Measurements from ENCODE around the gene SOD1.
A peak's percentile ranks its signal among the peaks of the same experiment; 100 is the strongest.
"Not testable (repeated sequence)": the region's sequence is repeated elsewhere in the genome, so short reads cannot be mapped to it uniquely, and the experiment has no call there.

The SOD1 gene

DNA sequence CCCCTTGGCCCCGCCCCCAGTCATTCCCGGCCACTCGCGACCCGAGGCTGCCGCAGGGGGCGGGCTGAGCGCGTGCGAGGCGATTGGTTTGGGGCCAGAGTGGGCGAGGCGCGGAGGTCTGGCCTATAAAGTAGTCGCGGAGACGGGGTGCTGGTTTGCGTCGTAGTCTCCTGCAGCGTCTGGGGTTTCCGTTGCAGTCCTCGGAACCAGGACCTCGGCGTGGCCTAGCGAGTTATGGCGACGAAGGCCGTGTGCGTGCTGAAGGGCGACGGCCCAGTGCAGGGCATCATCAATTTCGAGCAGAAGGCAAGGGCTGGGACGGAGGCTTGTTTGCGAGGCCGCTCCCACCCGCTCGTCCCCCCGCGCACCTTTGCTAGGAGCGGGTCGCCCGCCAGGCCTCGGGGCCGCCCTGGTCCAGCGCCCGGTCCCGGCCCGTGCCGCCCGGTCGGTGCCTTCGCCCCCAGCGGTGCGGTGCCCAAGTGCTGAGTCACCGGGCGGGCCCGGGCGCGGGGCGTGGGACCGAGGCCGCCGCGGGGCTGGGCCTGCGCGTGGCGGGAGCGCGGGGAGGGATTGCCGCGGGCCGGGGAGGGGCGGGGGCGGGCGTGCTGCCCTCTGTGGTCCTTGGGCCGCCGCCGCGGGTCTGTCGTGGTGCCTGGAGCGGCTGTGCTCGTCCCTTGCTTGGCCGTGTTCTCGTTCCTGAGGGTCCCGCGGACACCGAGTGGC is at the start of gene SOD1:
Gene SOD1 (plus strand): TSS at position 158 of the 723 bp plus-strand sequence. CDS start 77 bp downstream, at position 235.
- DNase-seq (ENCODE audit: low read depth in 2 of 2), result peak; percentile 73 to 82

DNA sequence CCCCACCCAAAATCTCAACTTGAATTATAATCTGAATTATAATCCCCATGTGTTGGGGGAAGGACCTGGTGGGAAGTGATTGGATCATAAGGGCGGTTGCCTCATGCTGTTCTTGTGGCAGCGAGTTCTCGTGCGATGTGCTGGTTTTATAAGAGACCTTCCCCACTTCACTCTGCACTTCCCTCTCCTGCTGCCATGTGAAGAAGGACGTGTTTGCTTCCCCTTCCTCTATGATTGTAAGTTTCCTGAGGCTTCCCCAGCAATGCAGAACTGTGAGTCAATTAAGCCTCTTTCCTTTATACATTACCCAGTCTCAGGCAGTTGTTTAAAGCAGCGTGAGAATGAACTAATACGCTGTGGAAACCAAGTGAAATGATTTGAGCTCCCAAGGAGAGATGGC is 48.0 kb upstream of the SOD1 start:
- no peak for DNase-seq (ENCODE audit: low read depth in 2 of 2)

DNA sequence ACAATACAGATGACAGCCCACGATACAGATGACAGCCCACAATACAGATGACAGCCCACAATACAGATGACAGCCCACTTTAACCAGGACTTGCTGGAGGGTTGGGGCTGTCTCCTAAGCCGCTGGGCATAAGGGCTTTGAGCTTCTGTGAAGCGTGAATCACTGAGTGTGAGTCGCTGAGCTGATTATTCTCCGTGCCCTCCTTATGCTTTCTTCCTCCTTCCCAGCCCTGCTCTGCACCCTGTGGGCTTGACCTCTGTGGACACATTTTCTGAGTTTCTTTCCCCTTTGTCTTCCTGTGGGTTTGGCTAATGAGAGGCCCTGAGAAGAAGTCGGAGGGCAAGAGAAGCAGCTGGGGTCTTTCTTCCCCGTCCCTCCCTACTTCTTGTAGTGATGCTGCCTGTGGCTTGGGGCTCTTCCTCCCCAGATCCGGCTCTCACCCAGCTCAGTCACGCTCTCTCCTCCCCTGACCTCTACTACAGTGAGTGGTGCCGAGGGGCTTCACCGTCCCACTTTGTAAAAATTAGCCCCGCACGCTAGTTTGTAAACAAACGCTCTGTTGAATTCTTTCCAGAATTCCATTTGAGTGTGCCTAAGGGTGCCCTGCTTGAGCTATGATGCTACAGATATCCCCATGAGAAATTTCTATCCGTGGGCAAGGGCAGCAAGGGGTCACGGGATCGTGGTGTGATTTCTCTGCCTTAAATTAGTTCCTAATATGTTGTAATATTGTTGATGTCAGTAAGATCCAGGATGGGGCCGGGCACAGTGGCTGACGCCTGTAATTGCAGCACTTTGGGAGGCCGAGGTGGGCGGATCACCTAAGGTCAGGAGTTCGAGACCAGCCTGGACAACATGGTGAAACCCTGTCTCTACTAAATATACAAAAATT is 46.4 kb upstream of the SOD1 start:
- DNase-seq (ENCODE audit: low read depth in 2 of 2), result no peak

DNA sequence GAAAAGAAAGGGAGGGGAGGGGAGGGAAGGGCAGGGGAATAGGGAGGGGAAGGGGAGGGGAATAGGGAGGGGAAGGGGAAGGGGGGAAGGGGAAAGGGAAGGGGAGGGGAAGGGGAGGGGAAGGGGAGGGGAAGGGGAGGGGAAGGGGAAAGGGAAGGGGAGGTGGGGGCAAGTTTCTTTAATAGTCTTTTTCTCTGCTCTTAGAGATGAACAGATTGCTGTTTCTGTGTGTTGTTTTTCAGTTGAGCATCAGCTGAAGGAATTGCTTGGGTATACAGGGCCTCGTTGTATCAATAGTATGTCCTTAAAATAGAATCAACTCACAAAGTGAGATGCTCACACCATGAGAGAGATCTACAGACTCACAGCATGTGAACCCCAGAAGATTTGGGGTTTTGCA is 44.8 kb upstream of the SOD1 start:
- no peak for DNase-seq (ENCODE audit: low read depth in 2 of 2)

DNA sequence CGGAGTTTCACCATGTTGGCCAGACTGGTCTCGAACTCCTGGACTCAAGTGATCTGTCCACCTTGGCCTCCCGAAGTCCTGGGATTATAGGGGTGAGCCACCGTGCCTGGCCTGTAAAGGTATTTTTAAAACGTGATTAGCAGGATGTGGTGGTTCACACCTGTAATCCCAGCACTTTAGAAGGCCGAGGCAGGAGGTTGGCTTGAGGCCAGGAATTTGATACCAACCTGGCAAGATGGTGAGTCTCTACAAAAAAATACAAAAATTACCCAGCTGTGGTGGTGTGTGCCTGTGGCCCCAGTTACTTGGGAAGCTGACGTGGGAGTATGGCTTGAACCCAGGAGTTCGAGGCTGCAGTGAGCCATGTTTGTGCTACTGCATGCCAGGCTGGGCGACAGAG is 43.3 kb upstream of the SOD1 start:
- no peak for DNase-seq (ENCODE audit: low read depth in 2 of 2)

DNA sequence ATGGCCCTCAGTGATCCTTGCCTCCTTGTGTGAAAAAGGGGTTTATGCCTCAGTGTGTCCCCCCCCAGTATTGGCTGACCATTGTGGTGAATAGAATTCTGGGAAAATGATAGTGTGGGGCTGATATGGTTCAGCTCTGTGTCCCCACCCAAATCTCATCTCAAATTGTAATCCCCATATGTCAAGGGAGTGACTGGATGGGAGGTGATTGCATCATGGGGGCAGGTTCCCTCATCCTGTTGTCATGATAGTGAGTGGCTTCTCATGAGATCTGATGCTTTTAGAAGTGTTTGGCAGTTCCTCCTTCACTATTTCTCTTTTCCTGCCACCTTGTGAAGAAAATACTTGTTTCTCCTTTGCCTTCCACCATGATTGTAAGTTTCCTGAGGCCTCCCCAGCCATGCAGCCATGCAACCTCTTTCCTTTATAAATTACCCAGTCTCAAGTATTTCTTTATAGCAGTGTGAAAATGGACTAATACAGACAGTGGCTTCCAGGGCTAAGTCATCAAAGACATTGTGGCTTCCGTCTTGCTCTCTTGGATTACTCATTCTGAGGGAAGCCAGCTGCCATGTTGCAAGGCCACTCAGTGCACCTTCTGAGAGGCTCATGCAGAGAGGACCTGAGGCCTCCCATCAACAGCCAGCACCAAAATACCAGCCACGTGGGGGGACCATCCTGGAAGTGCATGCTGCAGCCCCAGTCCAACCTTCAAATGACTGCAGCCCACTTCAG is 40.6 kb upstream of the SOD1 start:
- DNase-seq (ENCODE audit: low read depth in 2 of 2), result no peak

DNA sequence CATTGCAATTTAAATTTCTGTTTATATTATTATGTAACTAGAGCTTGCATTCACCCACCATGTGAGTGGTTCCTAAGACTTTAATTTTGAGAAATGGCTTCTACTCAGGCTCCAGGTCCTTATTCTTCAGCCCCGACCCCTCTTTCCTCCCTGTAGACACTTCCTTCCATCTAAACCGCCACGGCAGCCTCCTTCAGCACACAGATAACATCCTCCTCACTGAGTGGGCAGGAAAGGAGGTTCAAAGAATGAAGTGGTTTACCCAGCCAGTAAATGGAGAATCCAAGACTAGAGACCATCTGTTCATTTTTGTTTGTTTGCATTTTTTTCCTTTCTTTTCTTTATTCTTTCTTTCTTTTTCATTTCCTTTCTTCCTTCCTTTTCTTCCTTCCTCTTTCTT is 37.1 kb upstream of the SOD1 start:
- DNase-seq (ENCODE audit: low read depth in 2 of 2), result no peak

DNA sequence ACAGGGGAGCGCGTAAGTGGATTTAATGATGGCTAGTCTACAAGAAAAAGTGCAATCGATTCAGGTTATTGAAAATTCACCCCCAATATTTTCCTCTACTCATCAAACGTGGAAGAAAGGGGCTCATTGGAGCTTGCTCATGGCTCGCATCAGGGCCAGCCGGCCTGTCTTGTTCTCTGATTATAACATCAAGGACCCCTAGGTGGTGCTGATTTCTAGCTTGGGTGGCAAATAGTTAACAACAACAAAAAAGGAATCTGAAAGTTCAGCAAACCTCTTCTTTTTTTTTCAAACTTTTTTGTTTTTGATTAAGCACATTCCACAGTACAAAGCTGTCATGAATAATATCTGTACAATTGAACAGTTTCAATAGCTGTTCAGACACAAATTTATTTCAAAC is 35.8 kb upstream of the SOD1 start:
- no peak for DNase-seq (ENCODE audit: low read depth in 2 of 2)

DNA sequence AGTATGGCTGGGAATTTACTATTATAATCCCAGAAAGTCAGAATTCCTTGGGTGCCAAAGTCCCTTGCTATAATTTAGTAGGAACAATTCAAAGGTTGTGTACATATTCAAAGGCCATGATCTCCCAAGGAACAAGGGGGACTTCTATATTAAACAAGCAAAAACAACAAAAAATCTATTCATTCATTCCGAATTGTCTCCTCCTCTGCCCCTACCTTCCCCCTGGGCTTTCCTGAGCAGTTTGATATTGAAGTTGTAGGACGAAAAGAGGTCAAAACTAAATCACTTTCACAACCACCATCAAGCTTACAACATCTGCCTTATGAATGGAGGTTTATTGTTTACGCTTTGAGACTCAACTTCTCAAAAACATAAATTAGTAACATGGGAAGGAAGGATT is 35.3 kb upstream of the SOD1 start:
- no peak for DNase-seq (ENCODE audit: low read depth in 2 of 2)

DNA sequence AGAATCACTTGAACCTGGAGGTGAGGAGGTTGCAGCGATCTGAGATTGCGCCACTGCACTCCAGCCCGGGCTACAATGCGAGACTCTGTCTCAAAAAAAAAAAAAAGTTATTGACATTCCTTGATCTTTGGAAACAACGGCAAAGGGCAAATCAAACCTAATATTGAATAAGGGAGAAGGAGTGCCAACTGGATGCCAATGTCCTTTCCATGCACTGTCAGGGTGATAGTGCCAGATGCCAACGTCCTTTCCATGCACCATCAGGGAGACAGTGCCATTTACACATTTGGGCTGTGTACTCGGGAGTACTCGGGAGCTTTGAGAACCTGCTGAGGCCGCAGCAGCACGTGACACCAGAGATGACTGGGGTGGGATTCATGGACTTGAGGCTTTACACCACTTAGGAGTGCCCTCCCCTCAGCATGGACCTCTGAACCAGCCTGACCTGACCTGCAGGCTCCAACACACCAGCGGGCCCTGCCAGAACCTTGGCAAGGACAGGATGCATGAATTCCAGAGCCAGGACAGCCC is 34.5 kb upstream of the SOD1 start:
- no peak for DNase-seq (ENCODE audit: low read depth in 2 of 2)

DNA sequence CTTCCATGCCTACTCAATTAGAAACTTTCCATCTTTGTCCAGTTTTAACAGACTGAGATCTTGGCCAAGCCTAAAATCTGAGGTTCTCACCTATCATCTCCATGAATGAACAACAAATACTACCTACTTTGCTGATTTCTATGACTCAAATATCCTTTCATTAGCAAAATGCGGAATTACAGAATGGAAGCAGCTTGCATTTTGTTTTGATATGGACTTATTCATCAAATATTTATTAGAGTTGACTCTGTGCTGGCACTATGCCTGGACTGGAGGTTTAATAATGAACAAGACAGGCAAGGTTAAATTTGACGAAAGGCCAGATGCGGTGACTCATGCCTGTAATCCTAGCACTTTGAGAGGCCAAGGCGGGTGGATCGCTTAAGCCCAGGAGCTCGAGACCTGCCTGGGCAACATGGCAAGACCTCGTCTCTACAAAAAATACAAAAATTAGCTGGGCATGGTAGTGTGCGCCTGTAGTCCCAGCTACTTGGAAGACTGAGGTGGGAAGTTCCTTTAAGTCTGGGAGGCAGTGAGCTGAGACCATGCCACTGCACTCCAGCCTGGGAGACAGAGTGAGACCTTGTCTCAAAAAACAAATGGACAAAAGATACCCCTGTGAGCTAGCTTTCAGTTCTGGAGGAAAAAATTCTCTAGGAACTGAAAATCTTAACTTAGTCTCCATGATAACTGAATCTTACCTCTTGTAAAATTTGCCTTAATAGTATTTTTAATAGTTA is 29.4 kb upstream of the SOD1 start:
- peak; percentile 86 to 88 for DNase-seq (ENCODE audit: low read depth in 2 of 2)

DNA sequence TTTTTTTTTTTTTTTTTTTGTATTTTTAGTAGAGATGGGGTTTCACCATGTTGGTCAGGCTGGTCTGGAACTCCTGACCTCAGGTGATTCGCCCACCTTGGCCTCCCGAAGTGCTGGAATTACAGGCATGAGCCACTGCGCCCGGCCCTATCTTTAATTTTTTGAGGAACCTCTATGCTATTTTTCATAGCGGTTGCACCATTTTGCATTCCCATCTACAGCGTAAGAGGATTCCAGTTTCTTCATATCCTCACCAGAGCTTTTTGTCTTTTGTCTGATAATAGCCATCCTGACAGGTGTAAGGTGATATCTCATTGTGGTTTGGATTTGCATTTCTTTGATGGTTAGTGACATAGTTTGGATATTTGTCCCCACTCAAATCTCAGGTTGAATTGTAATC is 27.6 kb upstream of the SOD1 start:
- DNase-seq (ENCODE audit: low read depth in 2 of 2), result not testable (repeated sequence)

DNA sequence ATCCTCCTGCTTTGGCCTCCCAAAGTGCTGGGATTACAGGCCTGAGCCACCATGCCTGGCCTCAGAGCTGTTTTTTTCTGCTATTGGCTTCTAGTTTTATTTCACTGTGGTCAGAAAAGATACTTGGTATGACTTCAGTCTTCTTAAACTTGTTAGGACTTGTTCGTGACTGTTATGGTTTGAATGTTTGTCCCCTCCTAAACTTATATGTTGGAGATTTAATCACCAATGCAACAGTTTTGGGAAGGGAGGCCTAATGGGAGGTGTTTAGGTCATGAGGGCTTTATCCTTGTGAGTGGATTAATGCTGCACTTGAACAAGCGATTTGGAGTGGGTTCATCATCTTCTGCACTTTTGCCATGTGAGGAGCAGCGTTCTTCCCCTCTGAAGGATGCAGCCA is 24.5 kb upstream of the SOD1 start:
- DNase-seq (ENCODE audit: low read depth in 2 of 2), result no peak

DNA sequence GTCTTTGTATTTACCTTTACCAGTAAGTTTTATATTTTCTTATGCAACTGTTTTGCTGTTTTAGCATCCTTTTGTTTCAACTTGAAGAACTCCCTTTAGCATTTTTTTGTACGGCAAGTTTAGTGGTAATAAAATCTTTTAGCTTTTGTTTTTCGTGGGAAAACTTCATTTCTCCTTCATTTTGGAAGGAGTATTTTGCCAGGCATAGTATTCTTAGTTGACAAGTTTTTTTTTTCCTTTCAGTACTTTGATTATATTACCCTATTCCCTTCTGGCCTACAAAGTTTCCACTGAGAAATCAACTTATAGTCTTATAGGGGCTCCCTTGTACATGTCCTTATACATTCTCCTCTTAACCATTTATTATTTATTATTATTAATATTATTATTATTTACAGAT is 22.6 kb upstream of the SOD1 start:
- DNase-seq (ENCODE audit: low read depth in 2 of 2), result no peak

DNA sequence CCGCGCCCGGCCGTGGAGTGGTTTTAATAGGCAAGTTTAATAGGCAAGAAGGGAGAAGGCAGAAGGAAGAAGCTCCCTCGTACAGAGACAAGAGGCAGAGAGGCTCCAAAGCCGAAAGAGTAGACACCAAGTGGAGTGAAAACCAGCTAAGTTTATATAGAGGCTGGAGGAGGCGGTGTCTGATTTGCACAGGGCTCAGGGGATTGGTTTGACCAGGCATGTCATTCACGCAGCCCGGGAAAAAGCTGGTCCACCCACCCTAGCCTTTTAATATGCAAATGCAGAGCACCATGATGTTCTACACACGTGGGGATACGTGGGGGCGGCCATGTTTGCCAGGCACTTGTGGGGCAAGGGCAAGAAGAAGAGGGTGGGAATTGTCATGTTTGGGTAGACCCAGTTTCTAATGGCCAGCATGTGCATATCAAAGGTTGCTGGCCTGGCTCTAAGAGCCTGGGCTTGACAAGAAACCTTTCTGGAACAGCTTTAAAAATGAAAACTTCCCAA is 18.0 kb upstream of the SOD1 start:
- DNase-seq (ENCODE audit: low read depth in 2 of 2), result no peak

DNA sequence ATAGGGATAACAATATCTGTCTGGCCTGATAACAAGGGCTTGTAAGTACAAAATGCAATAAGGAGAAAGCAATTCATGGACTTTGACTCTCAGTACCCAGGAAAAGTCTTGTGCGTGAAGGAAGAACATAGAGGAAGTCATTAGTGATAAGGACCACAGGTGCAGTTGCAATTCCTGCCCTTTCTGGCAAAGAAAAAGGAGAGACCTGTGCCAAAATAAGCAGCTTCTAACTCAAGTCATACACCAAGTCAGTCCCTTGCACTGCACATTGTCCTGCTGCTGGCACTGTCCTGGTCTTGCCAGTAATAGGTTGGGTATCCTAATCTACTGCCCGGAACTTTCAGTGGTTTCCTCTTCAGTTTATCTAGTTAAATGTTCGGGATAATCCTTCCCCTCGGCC is 14.8 kb upstream of the SOD1 start:
- DNase-seq (ENCODE audit: low read depth in 2 of 2), result no peak

DNA sequence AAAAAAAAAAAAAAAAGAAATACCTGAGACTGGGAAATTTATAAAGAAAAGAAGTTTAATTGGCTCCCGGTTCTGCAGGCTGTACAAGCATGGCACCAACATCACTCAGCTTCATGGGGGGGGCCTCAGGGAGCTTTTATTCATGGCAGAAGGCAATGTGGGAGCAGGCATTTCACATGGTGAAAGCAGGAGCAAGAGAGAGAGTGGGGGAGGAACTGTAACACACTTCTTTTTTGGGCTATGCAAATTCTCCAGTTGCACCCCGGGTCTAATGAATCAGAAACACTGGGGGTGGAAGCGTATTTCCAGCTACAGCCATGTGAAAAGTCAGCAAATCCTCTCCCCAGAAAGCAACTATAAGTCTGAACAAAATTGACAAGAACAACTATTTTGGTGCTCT is 11.8 kb upstream of the SOD1 start:
- DNase-seq (ENCODE audit: low read depth in 2 of 2), result no peak

DNA sequence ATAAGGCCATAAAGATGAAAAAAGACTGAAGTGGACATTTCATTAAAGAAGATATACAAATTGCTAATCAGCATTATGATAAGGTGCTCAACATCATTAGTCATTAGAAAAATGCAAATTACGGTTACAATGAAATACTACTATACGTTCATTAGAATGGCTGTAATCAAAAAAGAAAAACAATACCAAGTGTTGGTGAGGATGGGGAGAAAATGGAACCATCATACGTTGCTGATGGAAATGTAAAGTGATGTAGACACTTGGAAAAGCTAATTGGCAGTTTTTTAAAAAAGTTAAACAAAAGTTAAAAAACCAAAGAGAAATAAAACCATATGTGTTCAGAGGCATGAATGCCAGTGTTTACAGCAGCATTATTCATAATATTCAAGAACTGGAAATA is 8.6 kb upstream of the SOD1 start:
- DNase-seq (ENCODE audit: low read depth in 2 of 2), result no peak

DNA sequence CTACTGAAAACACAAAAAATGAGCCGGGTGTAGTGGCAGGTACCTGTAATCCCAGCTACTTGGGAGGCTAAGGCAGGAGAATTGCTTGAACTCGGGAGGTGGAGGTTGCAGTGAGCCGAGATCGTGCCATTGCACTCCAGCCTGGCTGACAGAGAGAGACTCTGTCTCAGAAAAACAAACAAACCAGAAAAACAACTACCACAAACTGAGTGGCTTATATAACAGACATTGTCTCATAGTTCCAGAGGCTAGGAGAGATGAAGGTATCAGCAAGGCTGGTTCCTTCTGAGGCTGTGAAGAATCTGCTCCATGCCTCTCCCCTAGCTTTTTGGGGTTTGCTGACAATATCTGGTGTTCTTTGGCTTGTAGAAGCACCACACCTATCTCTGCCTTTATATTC is 8.0 kb upstream of the SOD1 start:
- DNase-seq (ENCODE audit: low read depth in 2 of 2), result not testable (repeated sequence)

DNA sequence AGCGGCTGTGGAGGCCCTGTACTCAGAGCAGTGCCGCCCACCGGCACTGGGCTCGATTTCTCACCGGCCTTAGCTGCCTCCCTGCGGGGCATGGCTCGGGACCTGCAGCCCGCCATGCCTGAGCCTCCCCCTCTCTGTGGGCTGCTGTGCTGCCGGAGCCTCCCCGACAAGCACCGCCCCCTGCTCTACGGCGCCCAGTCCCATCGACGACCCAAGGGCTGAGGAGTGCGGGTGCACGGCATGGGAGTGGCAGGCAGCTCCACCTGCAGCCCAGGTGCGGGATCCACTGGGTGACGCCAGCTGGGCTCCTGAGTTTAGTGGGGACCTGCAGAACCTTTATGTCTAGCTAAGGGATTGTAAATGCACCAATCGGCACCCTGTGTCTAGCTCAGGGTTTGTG is 5.2 kb upstream of the SOD1 start:
- DNase-seq (ENCODE audit: low read depth in 2 of 2), result no peak

DNA sequence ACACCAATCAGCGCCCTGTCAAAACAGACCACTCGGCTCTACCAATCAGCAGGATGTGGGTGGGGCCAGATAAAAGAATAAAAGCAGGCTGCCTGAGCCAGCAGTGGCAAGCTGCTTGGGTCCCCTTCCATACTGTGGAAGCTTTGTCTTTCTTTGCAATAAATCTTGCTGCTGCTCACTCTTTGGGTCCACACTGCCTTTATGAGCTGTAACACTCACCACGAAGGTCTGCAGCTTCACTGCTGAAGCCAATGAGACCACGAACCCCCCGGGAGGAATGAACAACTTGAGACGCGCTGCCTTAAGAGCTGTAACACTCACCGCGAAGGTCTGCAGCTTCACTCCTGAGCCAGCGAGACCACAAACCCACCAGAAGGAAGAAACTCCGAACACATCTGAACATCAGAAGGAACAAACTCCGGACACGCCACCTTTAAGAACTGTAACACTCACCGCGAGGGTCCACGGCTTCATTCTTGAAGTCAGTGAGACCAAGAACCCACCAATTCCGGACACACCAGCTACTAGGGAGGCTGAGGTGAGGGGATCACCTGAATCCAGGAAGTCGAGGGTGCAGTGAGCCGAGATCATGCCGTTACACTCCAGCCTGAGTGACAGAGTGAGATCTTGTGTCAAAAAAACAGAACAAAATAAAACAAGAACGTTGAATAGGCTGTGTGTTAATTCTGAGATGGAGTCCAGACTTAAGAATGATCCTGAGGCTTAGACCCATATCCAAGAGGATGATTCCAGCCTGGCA is 4.5 kb upstream of the SOD1 start:
- DNase-seq (ENCODE audit: low read depth in 2 of 2), result not testable (repeated sequence)

Data from fibroblast of skin of left biceps (primary cell).